ENCODE results near the gene DTNB. TPM values are rescaled to one million over a fixed set of nuclear protein-coding genes. Genes with fewer than 3 reads are reported as not detected.
A peak's percentile ranks its signal among the peaks of the same experiment; 100 is the strongest.

The DTNB gene
- total RNA-seq, 1 experiment from 2014 or later: 19.6 TPM

DNA sequence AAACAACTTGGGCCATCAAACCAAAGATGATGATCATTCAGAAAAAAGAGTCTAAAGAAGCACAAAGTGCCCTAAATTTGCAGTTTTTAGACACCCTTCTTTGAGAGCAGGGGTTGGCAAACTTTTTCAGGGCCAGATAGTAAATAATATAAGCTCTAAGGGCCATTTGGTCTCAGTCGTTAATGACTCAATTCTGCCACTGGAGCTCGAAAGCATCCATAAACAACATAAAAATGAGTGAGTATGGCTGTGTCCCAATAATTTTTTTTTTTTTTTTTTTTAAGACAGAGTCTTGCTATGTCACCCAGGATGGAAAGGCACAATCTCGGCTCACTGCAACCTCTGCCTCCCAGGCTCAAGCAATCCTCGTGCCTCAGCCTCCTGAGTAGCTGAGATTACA, 152.3 kb downstream of the DTNB start:
- ChIA-PET CTCF (interaction anchor here (0.6 to 0.7 kb wide), 2 partner anchors 358 to 837 kb away, joined by 4 to 6 read pairs; no protein-coding TSS in a partner anchor), POLR2A (ENCODE audit: low non-redundant PET) (interaction anchor here (0.7 kb wide), 1 partner anchor 11 kb away, joined by 20 read pairs; no protein-coding TSS in a partner anchor)
- BruUV-seq (replicated peaks): no TSS peak
- H3K36me3 ChIP-seq (ENCODE audit: insufficient read depth, low read length, poor library complexity, severe bottlenecking): no peaks in the 10 kb centered on the region
- H3K4me1 ChIP-seq (ENCODE audit: insufficient read depth, low read length, poor library complexity, severe bottlenecking): peaks cover 33% of the 10 kb centered on the region
- peak overlapping the region; percentile 45 for H3K27ac ChIP-seq (ENCODE audit: low read depth, low read length, poor library complexity, severe bottlenecking)
- intact Hi-C loops (cut with micrococcal nuclease; ENCODE audit: unreplicated experiment): loop anchor here (5.0 kb wide), 3 partner anchors 104 to 214 kb away; no protein-coding TSS in a partner anchor
- no peak for DNase-seq (ENCODE audit: low spot score)
- no peak for TF ChIP-seq EZH2 (IDR thresholded peaks at IDR 0.05; ENCODE audit: borderline replicate concordance, low read depth, low read length, poor library complexity, severe bottlenecking)
- TF ChIP-seq, protein P1, sequence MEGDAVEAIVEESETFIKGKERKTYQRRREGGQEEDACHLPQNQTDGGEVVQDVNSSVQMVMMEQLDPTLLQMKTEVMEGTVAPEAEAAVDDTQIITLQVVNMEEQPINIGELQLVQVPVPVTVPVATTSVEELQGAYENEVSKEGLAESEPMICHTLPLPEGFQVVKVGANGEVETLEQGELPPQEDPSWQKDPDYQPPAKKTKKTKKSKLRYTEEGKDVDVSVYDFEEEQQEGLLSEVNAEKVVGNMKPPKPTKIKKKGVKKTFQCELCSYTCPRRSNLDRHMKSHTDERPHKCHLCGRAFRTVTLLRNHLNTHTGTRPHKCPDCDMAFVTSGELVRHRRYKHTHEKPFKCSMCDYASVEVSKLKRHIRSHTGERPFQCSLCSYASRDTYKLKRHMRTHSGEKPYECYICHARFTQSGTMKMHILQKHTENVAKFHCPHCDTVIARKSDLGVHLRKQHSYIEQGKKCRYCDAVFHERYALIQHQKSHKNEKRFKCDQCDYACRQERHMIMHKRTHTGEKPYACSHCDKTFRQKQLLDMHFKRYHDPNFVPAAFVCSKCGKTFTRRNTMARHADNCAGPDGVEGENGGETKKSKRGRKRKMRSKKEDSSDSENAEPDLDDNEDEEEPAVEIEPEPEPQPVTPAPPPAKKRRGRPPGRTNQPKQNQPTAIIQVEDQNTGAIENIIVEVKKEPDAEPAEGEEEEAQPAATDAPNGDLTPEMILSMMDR (conservative IDR thresholded peaks at IDR 0.05; ENCODE audit: low read depth, low read length): no peak
- no peak overlapping the region for H3K4me3 ChIP-seq (ENCODE audit: low read depth, low read length, poor library complexity, severe bottlenecking)
- H3K9me3 ChIP-seq (ENCODE audit: low read depth, low read length, poor library complexity, severe bottlenecking): peaks cover under 1% of the 10 kb centered on the region
- H3K27me3 ChIP-seq (replicated peaks; ENCODE audit: insufficient read depth, low read depth, low read length, poor library complexity): no peaks in the 10 kb centered on the region

DNA sequence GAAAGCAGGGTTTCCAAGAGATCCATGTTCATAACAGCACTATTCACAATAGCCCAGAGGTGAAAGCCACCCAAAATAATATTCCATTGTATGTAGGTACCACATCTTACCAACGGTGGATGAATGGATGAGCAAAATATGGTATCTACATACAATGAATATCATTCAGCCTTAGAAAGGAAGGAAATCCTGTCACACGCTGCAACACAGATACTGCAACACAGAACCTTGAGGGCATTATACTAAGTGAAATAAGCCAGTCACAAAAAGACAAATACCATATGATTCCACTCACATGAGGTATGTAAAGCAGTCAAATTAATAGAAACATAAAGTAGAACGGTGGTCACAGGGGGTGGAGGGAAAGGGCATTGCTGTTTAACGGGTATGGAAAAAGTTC, 155.7 kb downstream of the DTNB start:
- TF ChIP-seq EZH2 (IDR thresholded peaks at IDR 0.05; ENCODE audit: borderline replicate concordance, low read depth, low read length, poor library complexity, severe bottlenecking): no peak
- TF ChIP-seq, protein P1 (conservative IDR thresholded peaks at IDR 0.05; ENCODE audit: low read depth, low read length): no peak
- Histone ChIP-seq H3K4me1 (ENCODE audit: insufficient read depth, low read length, poor library complexity, severe bottlenecking) (peaks cover 50% of the 10 kb centered on the region), H3K27me3 (replicated peaks; ENCODE audit: insufficient read depth, low read depth, low read length, poor library complexity) (no peaks in the 10 kb centered on the region), H3K4me3 (ENCODE audit: low read depth, low read length, poor library complexity, severe bottlenecking) (no peak overlapping the region), H3K27ac (ENCODE audit: low read depth, low read length, poor library complexity, severe bottlenecking) (peak overlapping the region; percentile 51), H3K36me3 (ENCODE audit: insufficient read depth, low read length, poor library complexity, severe bottlenecking) (no peaks in the 10 kb centered on the region), H3K9me3 (ENCODE audit: low read depth, low read length, poor library complexity, severe bottlenecking) (peaks cover 2% of the 10 kb centered on the region)
- ChIA-PET POLR2A (ENCODE audit: low non-redundant PET) (no interaction called here), CTCF (interaction anchor here (0.6 kb wide), 1 partner anchor 16 kb away, joined by 3 read pairs; no protein-coding TSS in a partner anchor)
- intact Hi-C loops (cut with micrococcal nuclease; ENCODE audit: unreplicated experiment): no loop called here
- BruUV-seq (replicated peaks): no TSS peak
- DNase-seq (ENCODE audit: low spot score): no peak

DNA sequence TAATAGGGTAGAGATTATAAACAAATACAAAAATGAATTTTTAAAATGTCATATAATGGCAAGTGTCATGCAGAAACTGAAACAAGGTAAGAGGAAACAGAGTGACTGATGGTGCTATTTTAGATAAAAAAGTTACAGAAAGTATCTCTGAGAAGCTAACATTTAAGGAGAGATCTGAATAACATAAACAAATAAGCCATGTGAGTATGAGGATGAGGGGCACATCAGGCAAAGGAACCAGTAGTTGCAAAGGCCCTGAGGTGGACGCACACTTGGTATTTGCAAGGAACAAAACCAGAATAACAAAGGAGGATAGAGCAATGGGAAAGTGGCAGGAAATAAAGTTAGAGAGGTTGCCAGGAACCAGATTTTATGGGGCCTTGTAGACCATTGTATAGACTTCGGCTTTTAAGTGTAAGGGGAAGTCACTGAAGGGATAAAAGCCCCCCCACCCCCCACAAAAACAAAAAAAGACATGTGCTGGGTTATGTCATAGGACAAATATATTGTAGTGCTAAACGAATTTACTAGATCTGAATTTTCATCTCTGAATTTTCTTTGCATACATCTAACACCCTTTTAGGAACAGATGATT, 159.2 kb downstream of the DTNB start:
- DNase-seq (ENCODE audit: low spot score): no peak
- ChIA-PET CTCF (no interaction called here), POLR2A (ENCODE audit: low non-redundant PET) (no interaction called here)
- Histone ChIP-seq H3K4me1 (ENCODE audit: insufficient read depth, low read length, poor library complexity, severe bottlenecking) (peaks cover 34% of the 10 kb centered on the region), H3K36me3 (ENCODE audit: insufficient read depth, low read length, poor library complexity, severe bottlenecking) (no peaks in the 10 kb centered on the region), H3K4me3 (ENCODE audit: low read depth, low read length, poor library complexity, severe bottlenecking) (no peak overlapping the region), H3K9me3 (ENCODE audit: low read depth, low read length, poor library complexity, severe bottlenecking) (peaks cover 2% of the 10 kb centered on the region), H3K27me3 (replicated peaks; ENCODE audit: insufficient read depth, low read depth, low read length, poor library complexity) (no peaks in the 10 kb centered on the region), H3K27ac (ENCODE audit: low read depth, low read length, poor library complexity, severe bottlenecking) (peak overlapping the region; percentile 37)
- intact Hi-C loops (cut with micrococcal nuclease; ENCODE audit: unreplicated experiment): no loop called here
- BruUV-seq (replicated peaks): no TSS peak
- TF ChIP-seq, protein P1 (conservative IDR thresholded peaks at IDR 0.05; ENCODE audit: low read depth, low read length): no peak
- TF ChIP-seq EZH2 (IDR thresholded peaks at IDR 0.05; ENCODE audit: borderline replicate concordance, low read depth, low read length, poor library complexity, severe bottlenecking): no peak

Measured in A673 (cell line).